Pancreas (tissue), 10 donors: ENCODE results near the gene DNAJC11. TPM values are rescaled to one million over a fixed set of nuclear protein-coding genes. Genes with fewer than 3 reads are reported as not detected.

Experiments used
- ATAC-seq, 4 donors: fragments of 200-7000 bp; cut with Tn5 transposase; one replicate each; pipeline versions ENCODE4 v1.8.0 to v1.9.1; 2020; ENCODE audit warnings: mild to moderate bottlenecking in 4 of 4, moderate library complexity in 4 of 4
- DNase-seq, 6 donors: peaks; one replicate each; pipeline ENCODE4 v3.0.0-alpha.2; 2020
- FAIRE-seq: peaks from 2 replicates; lab custom pipeline; 2012; peaks lifted over from hg19 to GRCh38; lab: Jason Lieb, UNC
- H3K27ac ChIP-seq, 4 donors: fragments of 200-600 bp; sonication (generic); 1 replicate in 3 of 4; 2 replicates in 1 of 4; pipeline versions ENCODE4 v1.5.0 to v1.8.0; 2020
- H3K27me3 ChIP-seq, 4 donors: fragments of 200-600 bp; one replicate each; pipeline ENCODE4 v1.8.0; 2021
- H3K36me3 ChIP-seq, 3 donors: fragments of 200-600 bp; sonication (generic) in 1 of 3; one replicate each; pipeline versions ENCODE4 v1.5.0 to v1.8.0; 2020 to 2021
- H3K4me1 ChIP-seq, 3 donors: fragments of 200-600 bp; one replicate each; pipeline ENCODE4 v1.8.0; 2021
- H3K4me3 ChIP-seq, 4 donors: fragments of 200-600 bp; sonication (generic) in 2 of 4; one replicate each; pipeline versions ENCODE4 v1.5.0 to v1.8.0; 2020 to 2021
- H3K9me3 ChIP-seq, 4 donors: fragments of 200-600 bp; one replicate each; pipeline ENCODE4 v1.8.0; 2021
- WGBS, 2 donors: extraction: QIAGEN DNeasy Blood & Tissue Kit; methylation state at CpG; one replicate each; pipeline ENCODE4 v1.1.7; 2013; 5-methylcytosine and 5-hydroxymethylcytosine counted together
- intact Hi-C, 3 donors: fragments of 100-400 bp; cut with DNase I; formaldehyde crosslinking; loops; one replicate each; pipeline versions ENCODE4 v1.11.1 to v1.14.2; 2022
- polyA plus RNA-seq, 2 donors: library from polyadenylated mRNA; stranded (reverse); fragments of 200-250 nt; gene quantifications; one replicate each; pipeline ENCODE4 v1.2.3, GENCODE V29; 2013
- total RNA-seq, 6 donors: library from RNA; stranded (reverse); fragmentation: NEBNext Ultra II Directional in 4 of 6; extraction: Animal tissue kit (Norgen Biotek cat#: 25700) in 4 of 6; gene quantifications; one replicate each; pipeline versions ENCODE4 v1.2.1 to v1.2.4, GENCODE V29; 2021 to 2023
- TF ChIP-seq, protein P1 (sequence below), 4 donors: fragments of 200-600 bp; sonication (generic) in 3 of 4; IDR thresholded peaks; one replicate each; pipeline versions ENCODE4 v1.5.0 to v1.8.0; 2021; ENCODE audit warnings: antibody characterized with exemption in 4 of 4
- donor health status: healthy with polysubstance abuse.
- donor health status: DM: no; HTN: no; CAD: no; lungs with moderate emphysema.
- donor health status: DM: no; HTN: no; CAD: no.
- donor health status: control.
- donor health status: control.
- donor health status: Bipolar disorder and iron deficiency.
- donor health status: DM: yes; HTN: yes; CAD: no.
- donor health status: DM: no; HTN: no; CAD: no.
- donor health status: DM: no; HTN: no; CAD: no.
- donor health status: DM: yes; HTN: yes; CAD: no.

DNAJC11 gene
- total and polyA plus RNA-seq, 8 donors: 14.9 to 30.6 (median 20.2) TPM

DNA sequence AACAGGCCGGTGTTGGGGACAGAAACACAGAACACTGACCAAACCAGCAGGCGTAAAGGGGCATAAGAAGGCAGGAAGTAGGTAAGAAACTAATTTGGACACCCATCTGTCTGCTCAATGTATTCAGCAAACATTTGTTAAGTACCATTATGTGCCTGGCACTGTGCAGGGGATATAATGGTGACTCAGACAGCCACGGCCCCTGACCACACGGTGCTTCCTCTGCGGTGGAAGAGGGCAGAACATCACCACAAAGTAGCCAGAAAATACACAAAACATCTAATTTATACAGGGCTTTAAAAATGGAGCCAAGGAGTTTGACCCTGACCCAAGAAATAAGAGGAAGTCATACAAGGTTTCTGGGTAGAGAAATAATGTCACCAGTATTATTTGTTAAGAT is 12.9 kb downstream of the DNAJC11 start:
- intact Hi-C loops: no loop called here
- DNase-seq: no peak
- no peaks in the 10 kb centered on the region for H3K27me3 ChIP-seq
- H3K9me3 ChIP-seq: no peaks in the 10 kb centered on the region
- no peak for ATAC-seq
- no peak for FAIRE-seq
- H3K27ac ChIP-seq: no peak overlapping the region
- TF ChIP-seq, protein P1, sequence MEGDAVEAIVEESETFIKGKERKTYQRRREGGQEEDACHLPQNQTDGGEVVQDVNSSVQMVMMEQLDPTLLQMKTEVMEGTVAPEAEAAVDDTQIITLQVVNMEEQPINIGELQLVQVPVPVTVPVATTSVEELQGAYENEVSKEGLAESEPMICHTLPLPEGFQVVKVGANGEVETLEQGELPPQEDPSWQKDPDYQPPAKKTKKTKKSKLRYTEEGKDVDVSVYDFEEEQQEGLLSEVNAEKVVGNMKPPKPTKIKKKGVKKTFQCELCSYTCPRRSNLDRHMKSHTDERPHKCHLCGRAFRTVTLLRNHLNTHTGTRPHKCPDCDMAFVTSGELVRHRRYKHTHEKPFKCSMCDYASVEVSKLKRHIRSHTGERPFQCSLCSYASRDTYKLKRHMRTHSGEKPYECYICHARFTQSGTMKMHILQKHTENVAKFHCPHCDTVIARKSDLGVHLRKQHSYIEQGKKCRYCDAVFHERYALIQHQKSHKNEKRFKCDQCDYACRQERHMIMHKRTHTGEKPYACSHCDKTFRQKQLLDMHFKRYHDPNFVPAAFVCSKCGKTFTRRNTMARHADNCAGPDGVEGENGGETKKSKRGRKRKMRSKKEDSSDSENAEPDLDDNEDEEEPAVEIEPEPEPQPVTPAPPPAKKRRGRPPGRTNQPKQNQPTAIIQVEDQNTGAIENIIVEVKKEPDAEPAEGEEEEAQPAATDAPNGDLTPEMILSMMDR (IDR thresholded peaks at IDR 0.05): no peak
- WGBS, 2 donors: 88 to 92% methylated on average over 5 of the region's 5 CpGs
- no peak overlapping the region for H3K4me3 ChIP-seq
- H3K4me1 ChIP-seq: no peaks in the 10 kb centered on the region
- no peaks in the 10 kb centered on the region for H3K36me3 ChIP-seq

DNA sequence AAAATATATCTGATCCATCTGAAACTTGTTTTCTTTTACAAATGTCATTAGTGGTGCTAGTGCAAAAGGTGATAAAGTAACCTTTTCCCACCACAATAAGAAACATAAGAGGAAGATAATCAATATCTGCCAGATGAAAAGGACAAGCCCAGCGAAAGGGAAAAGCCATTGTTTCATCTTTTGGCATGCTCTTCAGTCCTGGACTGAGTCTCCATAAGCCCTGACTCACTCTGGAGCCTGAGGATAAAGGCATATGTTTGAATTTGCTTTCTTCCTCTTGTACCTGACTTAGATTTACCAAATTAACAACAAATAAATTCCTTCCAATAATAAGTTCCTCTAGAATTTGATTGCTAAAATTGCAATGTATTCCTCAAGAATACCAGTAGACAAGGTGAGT is 13.6 kb downstream of the DNAJC11 start:
- H3K36me3 ChIP-seq: no peaks in the 10 kb centered on the region
- H3K27me3 ChIP-seq: no peaks in the 10 kb centered on the region
- WGBS, 2 donors: 80 to 87% methylated on average over 1 of the region's 1 CpG
- DNase-seq: no peak
- TF ChIP-seq, protein P1 (IDR thresholded peaks at IDR 0.05): no peak
- no peak for ATAC-seq
- H3K4me3 ChIP-seq: no peak overlapping the region
- H3K9me3 ChIP-seq: no peaks in the 10 kb centered on the region
- intact Hi-C loops: no loop called here
- H3K27ac ChIP-seq: no peak overlapping the region
- no peaks in the 10 kb centered on the region for H3K4me1 ChIP-seq
- no peak for FAIRE-seq

DNA sequence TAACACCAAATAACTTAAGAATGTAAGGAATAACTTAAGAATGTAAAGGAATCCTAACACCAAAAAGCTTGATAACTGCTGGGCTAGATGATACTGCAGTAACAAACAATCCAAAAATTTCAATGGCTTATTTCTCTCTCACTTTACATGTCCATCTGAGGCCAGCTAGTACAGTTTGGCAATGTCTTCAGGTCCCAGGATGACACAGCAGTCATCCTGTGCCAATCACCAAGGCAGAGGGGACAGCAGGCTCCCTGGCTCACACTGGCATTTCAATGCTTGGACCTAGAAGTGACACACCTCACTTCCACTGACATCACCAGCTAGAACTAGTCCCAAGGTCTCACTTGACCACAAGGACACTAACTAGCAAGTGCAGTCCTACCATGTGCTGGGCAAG is 15.3 kb downstream of the DNAJC11 start:
- TF ChIP-seq, protein P1 (IDR thresholded peaks at IDR 0.05): no peak
- no peaks in the 10 kb centered on the region for H3K27me3 ChIP-seq
- no peaks in the 10 kb centered on the region for H3K36me3 ChIP-seq
- DNase-seq (no peak), ATAC-seq (no peak), FAIRE-seq (no peak)
- intact Hi-C loops: no loop called here
- H3K9me3 ChIP-seq: no peaks in the 10 kb centered on the region
- no peak overlapping the region for H3K27ac ChIP-seq
- H3K4me1 ChIP-seq: no peaks in the 10 kb centered on the region
- no peak overlapping the region for H3K4me3 ChIP-seq

DNA sequence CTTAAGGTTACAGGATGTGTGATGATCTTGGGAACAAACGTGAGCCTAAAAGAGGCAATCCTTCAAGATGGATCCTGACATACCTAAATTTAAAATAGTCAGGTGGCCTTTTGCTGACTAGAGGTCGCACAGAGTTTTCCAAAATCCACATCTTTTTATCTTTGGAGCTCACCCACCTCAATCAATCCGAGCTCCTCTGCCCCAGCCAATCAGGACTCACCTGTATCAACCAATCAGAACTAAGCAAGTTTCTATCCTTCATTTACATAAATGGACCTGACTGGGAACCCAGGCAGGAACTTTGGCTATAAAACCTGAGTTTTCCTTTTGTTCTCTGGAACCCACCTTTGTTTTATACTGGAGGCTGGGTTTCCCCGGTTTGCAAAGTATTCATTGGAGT is 16.2 kb downstream of the DNAJC11 start:
- FAIRE-seq (no peak), ATAC-seq (no peak), DNase-seq (no peak)
- no peaks in the 10 kb centered on the region for H3K27me3 ChIP-seq
- H3K4me3 ChIP-seq: no peak overlapping the region
- TF ChIP-seq, protein P1 (IDR thresholded peaks at IDR 0.05): no peak
- WGBS, 2 donors: 92% methylated on average over 4 of the region's 4 CpGs
- H3K27ac ChIP-seq: no peak overlapping the region
- H3K4me1 ChIP-seq: no peaks in the 10 kb centered on the region
- intact Hi-C loops: no loop called here
- no peaks in the 10 kb centered on the region for H3K9me3 ChIP-seq
- H3K36me3 ChIP-seq: no peaks in the 10 kb centered on the region

DNA sequence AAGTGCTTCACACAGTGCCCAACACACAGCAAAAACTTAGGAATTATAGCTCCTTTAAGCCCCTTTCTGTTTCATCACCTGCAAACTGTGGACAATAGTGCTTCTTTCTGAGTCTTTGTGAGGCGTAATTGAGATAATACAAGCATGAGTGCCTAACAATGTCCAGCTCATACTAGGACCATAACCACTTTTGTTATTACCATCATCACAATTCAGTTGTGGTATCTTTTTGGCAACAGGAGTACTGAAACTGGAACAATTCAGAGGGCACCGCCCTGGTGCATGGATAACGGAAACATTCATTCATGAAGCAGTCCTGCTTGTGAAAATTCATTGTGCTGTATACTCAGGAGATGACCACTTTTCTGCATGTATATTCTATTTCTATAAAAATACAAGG is 18.2 kb downstream of the DNAJC11 start:
- 96% methylated on average over 3 of the region's 3 CpGs for WGBS, 2 donors
- Histone ChIP-seq H3K27ac (no peak overlapping the region), H3K27me3 (no peaks in the 10 kb centered on the region), H3K4me1 (no peaks in the 10 kb centered on the region), H3K36me3 (peaks cover 0 to 19% (median 0%) of the 10 kb centered on the region in 3 donors), H3K9me3 (no peaks in the 10 kb centered on the region), H3K4me3 (no peak overlapping the region)
- FAIRE-seq (no peak), DNase-seq (no peak), ATAC-seq (no peak)
- TF ChIP-seq, protein P1 (IDR thresholded peaks at IDR 0.05): no peak
- intact Hi-C loops: no loop called here
